ENCODE results near the gene GSK3B.

GSK3B gene

GRCh38 chr3:119856695-119857094, 237.6 kb downstream of the GSK3B start:
- Mint-ChIP-seq H3K4me3 (no peak overlapping the region), H3K27me3 (no peaks in the 10 kb centered on the region), H3K4me1 (ENCODE audit: low read depth) (no peaks in the 10 kb centered on the region), H3K27ac (no peak overlapping the region), H3K9me3 (peaks cover 21% of the 10 kb centered on the region), H3K36me3 (ENCODE audit: low read depth) (peaks cover 72% of the 10 kb centered on the region)

- Mint-ChIP-seq H3K36me3 (ENCODE audit: low read depth) (peaks cover 56% of the 10 kb centered on the region), H3K4me3 (no peak overlapping the region), H3K27me3 (no peaks in the 10 kb centered on the region), H3K27ac (no peak overlapping the region), H3K9me3 (no peaks in the 10 kb centered on the region), H3K4me1 (ENCODE audit: low read depth) (no peaks in the 10 kb centered on the region)
Measured at GRCh38 chr3:119849126-119849525, 245.1 kb downstream of the GSK3B start.

GRCh38 chr3:119841808-119842471, 252.3 kb downstream of the GSK3B start:
- Mint-ChIP-seq H3K4me1 (ENCODE audit: low read depth) (no peaks in the 10 kb centered on the region), H3K4me3 (no peak overlapping the region), H3K27ac (no peak overlapping the region), H3K36me3 (ENCODE audit: low read depth) (peaks cover 32% of the 10 kb centered on the region), H3K27me3 (no peaks in the 10 kb centered on the region), H3K9me3 (no peaks in the 10 kb centered on the region)

GRCh38 chr3:119835556-119835955, 258.7 kb downstream of the GSK3B start:
- Mint-ChIP-seq H3K27me3 (no peaks in the 10 kb centered on the region), H3K36me3 (ENCODE audit: low read depth) (peaks cover 11% of the 10 kb centered on the region), H3K4me1 (ENCODE audit: low read depth) (peaks cover 11% of the 10 kb centered on the region), H3K27ac (no peak overlapping the region), H3K4me3 (no peak overlapping the region), H3K9me3 (no peaks in the 10 kb centered on the region)

GRCh38 chr3:119834754-119835370, 259.4 kb downstream of the GSK3B start:
- H3K4me3 Mint-ChIP-seq, result no peak overlapping the region
- H3K9me3 Mint-ChIP-seq, result no peaks in the 10 kb centered on the region
- H3K4me1 Mint-ChIP-seq (ENCODE audit: low read depth), result peaks cover 11% of the 10 kb centered on the region
- no peak overlapping the region for H3K27ac Mint-ChIP-seq
- H3K27me3 Mint-ChIP-seq, result no peaks in the 10 kb centered on the region
- peaks cover 11% of the 10 kb centered on the region for H3K36me3 Mint-ChIP-seq (ENCODE audit: low read depth)

- H3K4me1 Mint-ChIP-seq (ENCODE audit: low read depth), result peaks cover 11% of the 10 kb centered on the region
- H3K9me3 Mint-ChIP-seq, result no peaks in the 10 kb centered on the region
- H3K36me3 Mint-ChIP-seq (ENCODE audit: low read depth), result peaks cover 8% of the 10 kb centered on the region
- no peaks in the 10 kb centered on the region for H3K27me3 Mint-ChIP-seq
- no peak overlapping the region for H3K27ac Mint-ChIP-seq
- H3K4me3 Mint-ChIP-seq, result no peak overlapping the region
Measured at GRCh38 chr3:119831941-119832371, 262.3 kb downstream of the GSK3B start.

GRCh38 chr3:119831022-119831421, 263.2 kb downstream of the GSK3B start:
- H3K4me3 Mint-ChIP-seq, result no peak overlapping the region
- H3K27ac Mint-ChIP-seq, result no peak overlapping the region
- no peaks in the 10 kb centered on the region for H3K9me3 Mint-ChIP-seq

GRCh38 chr3:119829420-119829819, 264.8 kb downstream of the GSK3B start:
- Mint-ChIP-seq H3K27ac (no peak overlapping the region), H3K4me1 (ENCODE audit: low read depth) (peaks cover under 1% of the 10 kb centered on the region), H3K9me3 (no peaks in the 10 kb centered on the region), H3K36me3 (ENCODE audit: low read depth) (peaks cover 20% of the 10 kb centered on the region), H3K4me3 (no peak overlapping the region), H3K27me3 (no peaks in the 10 kb centered on the region)

More at GRCh38 chr3:119831022-119831421, 263.2 kb downstream of the GSK3B start:
- peaks cover 9% of the 10 kb centered on the region for H3K36me3 Mint-ChIP-seq (ENCODE audit: low read depth)
- no peaks in the 10 kb centered on the region for H3K27me3 Mint-ChIP-seq
- peaks cover 11% of the 10 kb centered on the region for H3K4me1 Mint-ChIP-seq (ENCODE audit: low read depth)

GRCh38 chr3:119826711-119827608, 267.3 kb downstream of the GSK3B start:
- H3K4me1 Mint-ChIP-seq (ENCODE audit: low read depth), result no peaks in the 10 kb centered on the region
- H3K4me3 Mint-ChIP-seq, result no peak overlapping the region
- peaks cover 16% of the 10 kb centered on the region for H3K36me3 Mint-ChIP-seq (ENCODE audit: low read depth)
- no peaks in the 10 kb centered on the region for H3K9me3 Mint-ChIP-seq
- H3K27me3 Mint-ChIP-seq, result no peaks in the 10 kb centered on the region
- no peak overlapping the region for H3K27ac Mint-ChIP-seq

GRCh38 chr3:119825820-119826219, 268.4 kb downstream of the GSK3B start:
- Mint-ChIP-seq H3K9me3 (no peaks in the 10 kb centered on the region), H3K4me1 (ENCODE audit: low read depth) (no peaks in the 10 kb centered on the region), H3K36me3 (ENCODE audit: low read depth) (peaks cover 16% of the 10 kb centered on the region), H3K4me3 (no peak overlapping the region), H3K27me3 (no peaks in the 10 kb centered on the region), H3K27ac (no peak overlapping the region)

- Mint-ChIP-seq H3K9me3 (no peaks in the 10 kb centered on the region), H3K4me1 (ENCODE audit: low read depth) (no peaks in the 10 kb centered on the region), H3K27me3 (no peaks in the 10 kb centered on the region), H3K27ac (no peak overlapping the region), H3K4me3 (no peak overlapping the region), H3K36me3 (ENCODE audit: low read depth) (peaks cover 3% of the 10 kb centered on the region)
Measured at GRCh38 chr3:119819806-119820205, 274.4 kb downstream of the GSK3B start.

- Mint-ChIP-seq H3K27ac (no peak overlapping the region), H3K36me3 (ENCODE audit: low read depth) (no peaks in the 10 kb centered on the region), H3K27me3 (no peaks in the 10 kb centered on the region), H3K4me3 (no peak overlapping the region), H3K9me3 (no peaks in the 10 kb centered on the region), H3K4me1 (ENCODE audit: low read depth) (no peaks in the 10 kb centered on the region)
Measured at GRCh38 chr3:119818937-119819336, 275.3 kb downstream of the GSK3B start.

- no peaks in the 10 kb centered on the region for H3K9me3 Mint-ChIP-seq
- no peaks in the 10 kb centered on the region for H3K4me1 Mint-ChIP-seq (ENCODE audit: low read depth)
Measured at GRCh38 chr3:119817583-119818363, 276.5 kb downstream of the GSK3B start.

GRCh38 chr3:119817071-119817470, 277.2 kb downstream of the GSK3B start:
- no peak overlapping the region for H3K27ac Mint-ChIP-seq
- no peak overlapping the region for H3K4me3 Mint-ChIP-seq
- H3K9me3 Mint-ChIP-seq, result no peaks in the 10 kb centered on the region
- no peaks in the 10 kb centered on the region for H3K4me1 Mint-ChIP-seq (ENCODE audit: low read depth)
- H3K36me3 Mint-ChIP-seq (ENCODE audit: low read depth), result no peaks in the 10 kb centered on the region
- no peaks in the 10 kb centered on the region for H3K27me3 Mint-ChIP-seq

More at GRCh38 chr3:119817583-119818363, 276.5 kb downstream of the GSK3B start:
- H3K27ac Mint-ChIP-seq, result no peak overlapping the region
- H3K36me3 Mint-ChIP-seq (ENCODE audit: low read depth), result no peaks in the 10 kb centered on the region
- H3K4me3 Mint-ChIP-seq, result no peak overlapping the region
- no peaks in the 10 kb centered on the region for H3K27me3 Mint-ChIP-seq

Measured in stimulated activated naive CD8-positive, alpha-beta T cell treated with anti-CD3 and anti-CD28 coated beads, Interleukin-15, Interleukin-2, amounts not matched to agents 100 ng/mL and 50 ng/mL, for 24 hours (primary cell).